Prostate gland (tissue), 2 donors: ENCODE data around the gene YEATS2.

Source experiments
- POLR2A ChIP-seq: fragments of 450-650 bp; IDR thresholded peaks from one replicate; pipeline ENCODE4 v1.6.1; 2016; ENCODE audit warnings: antibody characterized with exemption, mild to moderate bottlenecking
- TF ChIP-seq, protein P1 (sequence below), 4 experiments: fragments of 200-600 bp in 2 of 4; fragments of 450-650 bp in 2 of 4; sonication (generic) in 2 of 4; IDR thresholded peaks; 1 replicate in 3 of 4; 2 replicates in 1 of 4; pipeline ENCODE4 v1.5.1; 2016 to 2019; ENCODE audit warnings: antibody characterized with exemption in 4 of 4, mild to moderate bottlenecking in 2 of 4, moderate library complexity in 2 of 4

DNA sequence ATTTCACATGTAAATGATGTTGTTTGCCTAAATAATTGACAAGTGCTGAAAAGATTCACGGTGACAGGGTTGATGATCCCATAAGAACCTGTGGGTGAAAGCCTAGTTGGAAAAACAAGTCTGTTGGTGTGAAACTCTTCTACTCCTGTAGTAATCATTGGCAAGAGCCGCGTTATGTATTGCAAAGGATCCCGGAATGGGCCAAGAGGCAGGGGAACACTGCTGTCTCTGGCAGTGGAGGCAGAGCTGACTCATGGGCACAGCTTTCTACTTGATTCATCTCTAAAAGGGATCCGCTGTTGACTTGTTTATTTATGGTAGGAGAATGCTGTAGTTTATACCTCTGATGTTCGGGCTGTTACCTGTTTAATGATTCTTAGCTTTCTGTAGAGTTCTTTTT lies 64.7 kb downstream of the YEATS2 start:
- TF ChIP-seq, protein P1, sequence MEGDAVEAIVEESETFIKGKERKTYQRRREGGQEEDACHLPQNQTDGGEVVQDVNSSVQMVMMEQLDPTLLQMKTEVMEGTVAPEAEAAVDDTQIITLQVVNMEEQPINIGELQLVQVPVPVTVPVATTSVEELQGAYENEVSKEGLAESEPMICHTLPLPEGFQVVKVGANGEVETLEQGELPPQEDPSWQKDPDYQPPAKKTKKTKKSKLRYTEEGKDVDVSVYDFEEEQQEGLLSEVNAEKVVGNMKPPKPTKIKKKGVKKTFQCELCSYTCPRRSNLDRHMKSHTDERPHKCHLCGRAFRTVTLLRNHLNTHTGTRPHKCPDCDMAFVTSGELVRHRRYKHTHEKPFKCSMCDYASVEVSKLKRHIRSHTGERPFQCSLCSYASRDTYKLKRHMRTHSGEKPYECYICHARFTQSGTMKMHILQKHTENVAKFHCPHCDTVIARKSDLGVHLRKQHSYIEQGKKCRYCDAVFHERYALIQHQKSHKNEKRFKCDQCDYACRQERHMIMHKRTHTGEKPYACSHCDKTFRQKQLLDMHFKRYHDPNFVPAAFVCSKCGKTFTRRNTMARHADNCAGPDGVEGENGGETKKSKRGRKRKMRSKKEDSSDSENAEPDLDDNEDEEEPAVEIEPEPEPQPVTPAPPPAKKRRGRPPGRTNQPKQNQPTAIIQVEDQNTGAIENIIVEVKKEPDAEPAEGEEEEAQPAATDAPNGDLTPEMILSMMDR (IDR thresholded peaks at IDR 0.05) = no peak
- no peak for TF ChIP-seq POLR2A
